Measurements from ENCODE around the gene LGR5. TPM values are rescaled to one million over a fixed set of nuclear protein-coding genes. Genes with fewer than 3 reads are reported as not detected.

The LGR5 gene
- total RNA-seq, 1 donor from 2014 or later: 0.54 TPM

- Mint-ChIP-seq H3K4me1 (peaks cover 10% of the 10 kb centered on the region), H3K4me3 (no peak overlapping the region), H3K36me3 (no peaks in the 10 kb centered on the region), H3K27me3 (ENCODE audit: low read depth) (peaks cover 3% of the 10 kb centered on the region), H3K9me3 (no peaks in the 10 kb centered on the region), H3K27ac (no peak overlapping the region)
- TF ChIP-seq CTCF (IDR thresholded peaks at IDR 0.05; ENCODE audit: unreplicated experiment): no peak
- DNase-seq (ENCODE audit: low spot score in 2 of 2, unreplicated experiment in 2 of 2): no peak
These were observed 64.2 kb downstream of the LGR5 start for GRCh38 chr12:71503579-71504391.

- H3K27ac Mint-ChIP-seq: no peak overlapping the region
- TF ChIP-seq CTCF (IDR thresholded peaks at IDR 0.05; ENCODE audit: unreplicated experiment): no peak
- DNase-seq (ENCODE audit: low spot score in 2 of 2, unreplicated experiment in 2 of 2): no peak
- H3K9me3 Mint-ChIP-seq: no peaks in the 10 kb centered on the region
- no peaks in the 10 kb centered on the region for H3K36me3 Mint-ChIP-seq
- H3K4me1 Mint-ChIP-seq: peaks cover 10% of the 10 kb centered on the region
- H3K27me3 Mint-ChIP-seq (ENCODE audit: low read depth): no peaks in the 10 kb centered on the region
- no peak overlapping the region for H3K4me3 Mint-ChIP-seq
These were observed 64.9 kb downstream of the LGR5 start for GRCh38 chr12:71504476-71504875.

- Mint-ChIP-seq H3K9me3 (no peaks in the 10 kb centered on the region), H3K4me1 (no peaks in the 10 kb centered on the region), H3K27ac (no peak overlapping the region), H3K36me3 (no peaks in the 10 kb centered on the region), H3K4me3 (no peak overlapping the region), H3K27me3 (ENCODE audit: low read depth) (peaks cover 3% of the 10 kb centered on the region)
- TF ChIP-seq CTCF (IDR thresholded peaks at IDR 0.05; ENCODE audit: unreplicated experiment): no peak
- no peak for DNase-seq (ENCODE audit: low spot score in 2 of 2, unreplicated experiment in 2 of 2)
These were observed 70.1 kb downstream of the LGR5 start for GRCh38 chr12:71509705-71510104.

- Mint-ChIP-seq H3K27me3 (ENCODE audit: low read depth) (peaks cover 8% of the 10 kb centered on the region), H3K4me1 (peaks cover 3% of the 10 kb centered on the region), H3K4me3 (no peak overlapping the region), H3K9me3 (peaks cover 4% of the 10 kb centered on the region), H3K27ac (no peak overlapping the region), H3K36me3 (no peaks in the 10 kb centered on the region)
- no peak for DNase-seq (ENCODE audit: low spot score in 2 of 2, unreplicated experiment in 2 of 2)
- TF ChIP-seq CTCF (IDR thresholded peaks at IDR 0.05; ENCODE audit: unreplicated experiment): no peak
These were observed 77.7 kb downstream of the LGR5 start for GRCh38 chr12:71517145-71517846.

GRCh38 chr12:71521125-71521524 lies 81.5 kb downstream of the LGR5 start:
- peaks cover 4% of the 10 kb centered on the region for H3K9me3 Mint-ChIP-seq
- no peak overlapping the region for H3K4me3 Mint-ChIP-seq
- H3K27me3 Mint-ChIP-seq (ENCODE audit: low read depth): peaks cover 5% of the 10 kb centered on the region
- no peaks in the 10 kb centered on the region for H3K36me3 Mint-ChIP-seq
- H3K27ac Mint-ChIP-seq: no peak overlapping the region
- DNase-seq (ENCODE audit: low spot score in 2 of 2, unreplicated experiment in 2 of 2): no peak
- peaks cover 3% of the 10 kb centered on the region for H3K4me1 Mint-ChIP-seq
- TF ChIP-seq CTCF (IDR thresholded peaks at IDR 0.05; ENCODE audit: unreplicated experiment): no peak
